ENCODE data around the gene TSKS.

The TSKS gene

GRCh38 chr19:49699364-49699763 lies 63.7 kb downstream of the TSKS start:
- TF ChIP-seq CTCF (IDR thresholded peaks at IDR 0.05; ENCODE audit: low read depth, low read length, missing control alignments), result no peak
- no peak overlapping the region for H3K4me3 ChIP-seq (replicated peaks; ENCODE audit: low read depth, low read length)
- no peak for DNase-seq (ENCODE audit: extremely low read depth, low read depth)

DNA sequence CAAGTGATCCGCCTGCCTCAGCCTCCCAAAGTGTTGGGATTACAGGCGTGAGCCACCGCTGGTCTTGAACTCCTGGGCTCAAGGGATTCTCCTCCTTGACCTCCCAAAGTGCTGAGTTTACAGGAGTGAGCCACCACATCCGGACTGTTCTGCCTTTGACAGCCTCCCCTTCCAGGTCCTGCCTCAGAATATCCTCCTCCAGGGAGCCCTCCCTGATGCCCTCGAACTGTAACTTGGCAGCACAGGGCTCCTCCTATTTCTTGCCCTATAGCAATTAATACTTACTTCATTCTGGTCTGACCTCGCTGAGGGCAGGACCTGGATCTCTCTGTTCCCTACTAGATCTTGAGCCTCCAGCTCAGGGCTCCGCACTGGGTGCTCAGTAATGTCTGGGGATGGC lies 66.2 kb downstream of the TSKS start:
- TF ChIP-seq CTCF (IDR thresholded peaks at IDR 0.05; ENCODE audit: low read depth, low read length, missing control alignments), result no peak
- no peak for DNase-seq (ENCODE audit: extremely low read depth, low read depth)
- H3K4me3 ChIP-seq (replicated peaks; ENCODE audit: low read depth, low read length), result no peak overlapping the region

DNA sequence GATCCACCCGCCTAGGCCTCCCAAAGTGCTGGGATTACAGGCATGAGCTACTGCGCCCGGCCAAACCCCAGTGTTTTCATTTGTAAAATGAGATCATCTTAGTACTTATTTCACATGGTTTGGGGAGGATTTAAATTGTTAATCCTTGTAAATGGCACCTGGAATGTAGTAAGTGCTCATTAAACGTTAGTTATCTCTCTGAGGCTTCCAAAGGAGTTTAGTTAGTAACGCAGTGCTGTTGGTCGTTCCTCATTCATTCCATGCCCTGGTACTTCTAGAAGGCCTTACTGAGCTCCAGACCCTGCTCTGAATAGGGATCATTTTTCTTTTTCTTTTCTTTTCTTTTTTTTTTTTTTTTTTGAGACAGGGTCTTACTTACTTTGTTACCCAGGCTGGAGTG lies 67.0 kb downstream of the TSKS start:
- TF ChIP-seq CTCF (IDR thresholded peaks at IDR 0.05; ENCODE audit: low read depth, low read length, missing control alignments), result no peak
- H3K4me3 ChIP-seq (replicated peaks; ENCODE audit: low read depth, low read length), result no peak overlapping the region
- DNase-seq (ENCODE audit: extremely low read depth, low read depth), result no peak

GRCh38 chr19:49692147-49692506 lies 71.0 kb downstream of the TSKS start:
- DNase-seq (ENCODE audit: extremely low read depth, low read depth), result no peak
- H3K4me3 ChIP-seq (replicated peaks; ENCODE audit: low read depth, low read length), result peak overlapping the region; percentile 42
- TF ChIP-seq CTCF (IDR thresholded peaks at IDR 0.05; ENCODE audit: low read depth, low read length, missing control alignments), result no peak

GRCh38 chr19:49691243-49692146 lies 71.6 kb downstream of the TSKS start:
- peak overlapping the region; percentile 42 for H3K4me3 ChIP-seq (replicated peaks; ENCODE audit: low read depth, low read length)
- TF ChIP-seq CTCF (IDR thresholded peaks at IDR 0.05; ENCODE audit: low read depth, low read length, missing control alignments), result no peak
- no peak for DNase-seq (ENCODE audit: extremely low read depth, low read depth)

DNA sequence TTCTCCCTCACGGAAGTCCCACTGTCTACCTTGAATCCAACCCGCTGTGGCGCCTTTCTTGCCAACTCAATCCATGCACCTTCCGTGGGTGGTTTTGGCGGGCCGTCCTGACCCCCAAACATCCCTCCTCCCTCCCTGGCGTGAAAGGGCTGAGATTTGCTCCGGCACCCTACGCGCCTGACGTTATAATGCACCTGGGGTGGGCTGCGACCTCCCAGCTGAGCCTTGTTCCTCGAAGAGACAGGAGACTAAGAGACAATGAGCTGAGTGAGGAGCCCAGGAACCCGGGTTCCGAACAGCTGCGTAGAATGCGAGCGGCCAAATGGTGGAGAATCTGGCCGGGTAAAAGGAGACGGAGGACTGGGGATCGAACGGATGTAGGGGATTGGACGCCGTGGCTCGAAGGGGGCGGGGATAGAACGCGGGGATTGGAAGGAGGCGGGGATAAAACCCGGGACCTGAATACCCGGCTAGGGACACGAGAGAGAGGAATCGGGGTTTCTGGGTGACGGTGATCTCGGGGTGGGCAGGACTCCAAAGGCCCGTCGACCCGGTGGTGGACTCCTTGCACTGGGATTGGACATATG lies 72.4 kb downstream of the TSKS start, which contains the start of gene CPT1C:
TSS of gene CPT1C (plus strand) at position 461 of the 587 bp plus-strand sequence. CDS start 1,137 bp downstream, outside the sequence.
- peak within 1 kb of the TSS; percentile 42 for H3K4me3 ChIP-seq (replicated peaks; ENCODE audit: low read depth, low read length)
- TF ChIP-seq CTCF (IDR thresholded peaks at IDR 0.05; ENCODE audit: low read depth, low read length, missing control alignments), result no peak
- no peak for DNase-seq (ENCODE audit: extremely low read depth, low read depth)

All from HFF-Myc (cell line).